ENCODE data around the gene SFI1.

The SFI1 gene

GRCh38 chr22:31615940-31616314, 119.6 kb downstream of the SFI1 start:
- Histone ChIP-seq H3K27me3 (ENCODE audit: control insufficient read depth, insufficient read depth, low read length) (no peaks in the 10 kb centered on the region), H3K9me3 (ENCODE audit: control insufficient read depth, insufficient read depth, low read length) (no peaks in the 10 kb centered on the region), H3K4me3 (ENCODE audit: low read depth, low read length) (no peak overlapping the region), H3K9ac (ENCODE audit: low read depth, low read length) (no peak overlapping the region), H3K4me1 (ENCODE audit: control insufficient read depth, insufficient read depth, low read length) (no peaks in the 10 kb centered on the region), H3K36me3 (ENCODE audit: control insufficient read depth, insufficient read depth, low read length) (peaks cover 26% of the 10 kb centered on the region)

DNA sequence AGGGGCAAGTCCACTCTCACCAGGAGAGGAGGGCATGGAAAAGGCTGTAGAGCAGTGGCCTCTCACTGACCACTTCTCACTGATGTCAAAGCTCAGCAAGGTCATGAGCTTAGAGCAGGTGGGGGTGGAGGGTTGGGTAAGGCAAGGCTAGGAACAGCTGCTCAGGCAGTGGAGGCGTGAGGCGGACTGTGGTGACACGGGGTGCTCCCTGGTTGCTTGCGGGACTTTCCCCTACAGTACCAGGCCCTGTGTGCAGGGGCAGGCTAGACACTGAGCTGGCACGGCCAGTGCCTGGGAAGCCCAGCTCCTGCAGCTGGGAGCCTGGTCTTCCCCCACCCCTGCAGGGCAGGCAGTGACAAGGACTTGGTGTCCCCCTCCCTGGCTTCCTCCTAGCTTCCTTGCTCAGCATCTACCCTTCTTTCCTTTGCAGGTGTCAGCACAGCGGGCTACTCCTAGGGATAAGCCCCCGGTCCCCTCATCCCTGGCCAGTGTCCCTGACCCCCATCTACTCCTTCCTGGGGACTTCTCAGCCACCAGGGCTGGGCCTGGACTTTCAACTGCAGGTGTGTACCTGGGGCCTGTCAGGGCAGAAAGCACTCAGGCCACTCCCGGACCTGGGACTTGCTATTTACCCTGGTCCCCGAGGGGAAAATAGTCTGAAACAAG, 120.1 kb downstream of the SFI1 start:
- no peaks in the 10 kb centered on the region for H3K4me1 ChIP-seq (ENCODE audit: control insufficient read depth, insufficient read depth, low read length)
- H3K9me3 ChIP-seq (ENCODE audit: control insufficient read depth, insufficient read depth, low read length) = no peaks in the 10 kb centered on the region
- H3K27me3 ChIP-seq (ENCODE audit: control insufficient read depth, insufficient read depth, low read length) = no peaks in the 10 kb centered on the region
- no peak overlapping the region for H3K4me3 ChIP-seq (ENCODE audit: low read depth, low read length)
- peaks cover 29% of the 10 kb centered on the region for H3K36me3 ChIP-seq (ENCODE audit: control insufficient read depth, insufficient read depth, low read length)
- H3K9ac ChIP-seq (ENCODE audit: low read depth, low read length) = no peak overlapping the region

DNA sequence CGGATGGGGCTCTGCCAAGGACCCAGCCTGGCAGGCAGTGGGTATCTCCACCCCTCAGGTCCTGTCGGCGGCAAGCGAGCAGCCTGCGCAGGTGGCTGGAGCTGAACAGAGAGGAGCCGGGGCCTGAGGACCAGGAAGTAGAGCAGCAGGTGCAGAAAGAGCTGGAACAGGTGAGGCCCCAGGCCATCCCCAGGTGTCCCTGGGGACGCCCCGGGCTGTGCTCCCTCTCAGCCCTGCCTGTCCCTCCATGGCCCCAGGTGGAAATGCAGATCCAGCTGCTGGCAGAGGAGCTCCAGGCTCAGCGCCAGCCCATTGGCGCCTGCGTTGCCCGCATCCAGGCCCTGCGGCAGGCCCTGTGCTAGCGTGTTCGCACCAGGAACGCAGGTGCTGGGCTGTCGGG, 121.7 kb downstream of the SFI1 start:
- Histone ChIP-seq H3K27me3 (ENCODE audit: control insufficient read depth, insufficient read depth, low read length) (no peaks in the 10 kb centered on the region), H3K4me1 (ENCODE audit: control insufficient read depth, insufficient read depth, low read length) (no peaks in the 10 kb centered on the region), H3K36me3 (ENCODE audit: control insufficient read depth, insufficient read depth, low read length) (peaks cover 29% of the 10 kb centered on the region), H3K9me3 (ENCODE audit: control insufficient read depth, insufficient read depth, low read length) (no peaks in the 10 kb centered on the region), H3K9ac (ENCODE audit: low read depth, low read length) (no peak overlapping the region), H3K4me3 (ENCODE audit: low read depth, low read length) (no peak overlapping the region)

DNA sequence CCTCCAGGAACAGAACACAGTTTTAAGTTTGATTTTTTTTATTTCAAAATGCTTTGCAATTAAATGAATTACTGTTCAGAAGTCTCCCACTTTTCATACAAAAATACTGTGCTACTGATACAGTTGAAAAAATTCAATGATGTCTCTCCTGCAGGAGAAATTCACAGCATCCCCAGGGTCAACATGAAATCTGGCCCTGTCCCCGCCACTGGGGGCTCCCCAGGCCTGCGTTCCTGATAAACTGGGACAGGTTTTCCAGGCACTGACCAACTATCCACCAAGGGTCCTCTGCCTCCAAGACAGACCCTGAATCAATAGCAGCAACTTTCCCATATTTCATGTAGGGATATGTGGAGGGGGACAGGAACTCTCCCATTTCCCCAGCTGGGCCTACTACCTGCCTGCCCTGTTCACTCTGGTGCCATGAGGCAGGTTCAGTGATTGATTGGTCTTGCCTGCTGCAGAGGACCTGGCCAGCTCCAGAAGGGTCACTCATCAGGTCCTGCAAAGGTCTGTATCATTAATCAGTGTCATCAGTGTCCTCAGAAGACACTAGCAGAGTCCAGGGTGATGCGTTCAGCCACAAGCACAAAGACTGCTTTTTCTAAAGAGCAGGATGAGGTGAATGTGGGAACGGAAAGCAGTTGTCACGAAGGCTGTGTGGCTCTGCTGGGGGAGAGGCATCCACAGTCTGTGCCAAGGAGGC, 122.3 kb downstream of the SFI1 start:
- Histone ChIP-seq H3K9me3 (ENCODE audit: control insufficient read depth, insufficient read depth, low read length) (no peaks in the 10 kb centered on the region), H3K4me3 (ENCODE audit: low read depth, low read length) (no peak overlapping the region), H3K36me3 (ENCODE audit: control insufficient read depth, insufficient read depth, low read length) (peaks cover 29% of the 10 kb centered on the region), H3K27me3 (ENCODE audit: control insufficient read depth, insufficient read depth, low read length) (no peaks in the 10 kb centered on the region), H3K9ac (ENCODE audit: low read depth, low read length) (no peak overlapping the region), H3K4me1 (ENCODE audit: control insufficient read depth, insufficient read depth, low read length) (no peaks in the 10 kb centered on the region)

- Histone ChIP-seq H3K4me1 (ENCODE audit: control insufficient read depth, insufficient read depth, low read length) (peaks cover under 1% of the 10 kb centered on the region), H3K4me3 (ENCODE audit: low read depth, low read length) (no peak overlapping the region), H3K36me3 (ENCODE audit: control insufficient read depth, insufficient read depth, low read length) (peaks cover 33% of the 10 kb centered on the region), H3K9ac (ENCODE audit: low read depth, low read length) (no peak overlapping the region), H3K9me3 (ENCODE audit: control insufficient read depth, insufficient read depth, low read length) (no peaks in the 10 kb centered on the region), H3K27me3 (ENCODE audit: control insufficient read depth, insufficient read depth, low read length) (no peaks in the 10 kb centered on the region)
Measured at GRCh38 chr22:31619611-31620300, 123.4 kb downstream of the SFI1 start.

- no peaks in the 10 kb centered on the region for H3K27me3 ChIP-seq (ENCODE audit: control insufficient read depth, insufficient read depth, low read length)
- H3K36me3 ChIP-seq (ENCODE audit: control insufficient read depth, insufficient read depth, low read length) = peaks cover 33% of the 10 kb centered on the region
- peaks cover 7% of the 10 kb centered on the region for H3K4me1 ChIP-seq (ENCODE audit: control insufficient read depth, insufficient read depth, low read length)
- no peak overlapping the region for H3K9ac ChIP-seq (ENCODE audit: low read depth, low read length)
- H3K4me3 ChIP-seq (ENCODE audit: low read depth, low read length) = no peak overlapping the region
- H3K9me3 ChIP-seq (ENCODE audit: control insufficient read depth, insufficient read depth, low read length) = no peaks in the 10 kb centered on the region
Measured at GRCh38 chr22:31620756-31621480, 124.6 kb downstream of the SFI1 start.

DNA sequence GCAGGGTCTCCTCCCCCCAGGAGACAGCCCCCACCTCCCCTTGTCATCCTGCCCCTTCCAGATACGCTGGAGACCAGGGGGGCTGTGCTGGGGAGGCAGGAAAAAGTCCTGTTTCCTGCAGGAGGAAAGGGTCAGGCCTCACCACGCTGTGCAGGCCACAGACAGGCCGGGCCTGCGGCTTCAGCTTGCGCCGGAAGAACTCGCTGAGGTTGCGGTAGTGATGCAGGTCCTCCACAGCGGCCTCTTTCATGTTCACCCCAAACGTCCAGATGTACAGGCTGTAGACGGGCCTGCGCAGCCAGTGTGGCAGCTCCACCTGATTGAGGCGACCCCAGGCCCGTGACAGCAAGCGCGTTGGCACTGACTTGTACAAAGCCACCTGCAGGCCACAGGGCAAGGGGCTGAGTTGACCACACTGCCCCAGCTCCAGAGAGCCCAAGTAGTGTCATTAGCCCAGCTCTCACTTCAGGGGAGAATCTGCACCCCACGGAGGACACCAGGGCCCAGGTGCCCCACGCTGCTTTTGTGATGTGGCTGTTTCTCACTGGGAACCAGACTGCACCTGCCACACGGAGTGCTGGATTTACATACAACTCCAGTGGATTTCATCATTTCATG, 125.3 kb downstream of the SFI1 start:
- H3K4me3 ChIP-seq (ENCODE audit: low read depth, low read length) = no peak overlapping the region
- no peaks in the 10 kb centered on the region for H3K27me3 ChIP-seq (ENCODE audit: control insufficient read depth, insufficient read depth, low read length)
- peaks cover 28% of the 10 kb centered on the region for H3K36me3 ChIP-seq (ENCODE audit: control insufficient read depth, insufficient read depth, low read length)
- peaks cover 14% of the 10 kb centered on the region for H3K4me1 ChIP-seq (ENCODE audit: control insufficient read depth, insufficient read depth, low read length)
- H3K9me3 ChIP-seq (ENCODE audit: control insufficient read depth, insufficient read depth, low read length) = no peaks in the 10 kb centered on the region
- no peak overlapping the region for H3K9ac ChIP-seq (ENCODE audit: low read depth, low read length)

- peaks cover 23% of the 10 kb centered on the region for H3K36me3 ChIP-seq (ENCODE audit: control insufficient read depth, insufficient read depth, low read length)
- no peak overlapping the region for H3K9ac ChIP-seq (ENCODE audit: low read depth, low read length)
- no peak overlapping the region for H3K4me3 ChIP-seq (ENCODE audit: low read depth, low read length)
- H3K4me1 ChIP-seq (ENCODE audit: control insufficient read depth, insufficient read depth, low read length) = peaks cover 15% of the 10 kb centered on the region
- H3K27me3 ChIP-seq (ENCODE audit: control insufficient read depth, insufficient read depth, low read length) = no peaks in the 10 kb centered on the region
- H3K9me3 ChIP-seq (ENCODE audit: control insufficient read depth, insufficient read depth, low read length) = no peaks in the 10 kb centered on the region
Measured at GRCh38 chr22:31622980-31623379, 126.6 kb downstream of the SFI1 start.

GRCh38 chr22:31623592-31624304, 127.4 kb downstream of the SFI1 start:
- no peaks in the 10 kb centered on the region for H3K9me3 ChIP-seq (ENCODE audit: control insufficient read depth, insufficient read depth, low read length)
- H3K9ac ChIP-seq (ENCODE audit: low read depth, low read length) = peak overlapping the region; percentile 65
- peaks cover 23% of the 10 kb centered on the region for H3K36me3 ChIP-seq (ENCODE audit: control insufficient read depth, insufficient read depth, low read length)
- peaks cover 15% of the 10 kb centered on the region for H3K4me1 ChIP-seq (ENCODE audit: control insufficient read depth, insufficient read depth, low read length)
- H3K4me3 ChIP-seq (ENCODE audit: low read depth, low read length) = no peak overlapping the region
- no peaks in the 10 kb centered on the region for H3K27me3 ChIP-seq (ENCODE audit: control insufficient read depth, insufficient read depth, low read length)

GRCh38 chr22:31625257-31625640, 128.9 kb downstream of the SFI1 start:
- Histone ChIP-seq H3K36me3 (ENCODE audit: control insufficient read depth, insufficient read depth, low read length) (peaks cover 21% of the 10 kb centered on the region), H3K27me3 (ENCODE audit: control insufficient read depth, insufficient read depth, low read length) (no peaks in the 10 kb centered on the region), H3K4me1 (ENCODE audit: control insufficient read depth, insufficient read depth, low read length) (peaks cover 15% of the 10 kb centered on the region), H3K9me3 (ENCODE audit: control insufficient read depth, insufficient read depth, low read length) (no peaks in the 10 kb centered on the region), H3K4me3 (ENCODE audit: low read depth, low read length) (peak overlapping the region; percentile 41), H3K9ac (ENCODE audit: low read depth, low read length) (no peak overlapping the region)
